HG03432 (cell line): ENCODE data around the gene SLC6A3.

ENCODE experiments used
- ATAC-seq: cut with Tn5 transposase; IDR thresholded peaks from one replicate; pipeline ENCODE4 v1.9.1; 2021; ENCODE audit warnings: mild to moderate bottlenecking, moderate library complexity; ENCODE audit not compliant: unreplicated experiment

The SLC6A3 gene

DNA sequence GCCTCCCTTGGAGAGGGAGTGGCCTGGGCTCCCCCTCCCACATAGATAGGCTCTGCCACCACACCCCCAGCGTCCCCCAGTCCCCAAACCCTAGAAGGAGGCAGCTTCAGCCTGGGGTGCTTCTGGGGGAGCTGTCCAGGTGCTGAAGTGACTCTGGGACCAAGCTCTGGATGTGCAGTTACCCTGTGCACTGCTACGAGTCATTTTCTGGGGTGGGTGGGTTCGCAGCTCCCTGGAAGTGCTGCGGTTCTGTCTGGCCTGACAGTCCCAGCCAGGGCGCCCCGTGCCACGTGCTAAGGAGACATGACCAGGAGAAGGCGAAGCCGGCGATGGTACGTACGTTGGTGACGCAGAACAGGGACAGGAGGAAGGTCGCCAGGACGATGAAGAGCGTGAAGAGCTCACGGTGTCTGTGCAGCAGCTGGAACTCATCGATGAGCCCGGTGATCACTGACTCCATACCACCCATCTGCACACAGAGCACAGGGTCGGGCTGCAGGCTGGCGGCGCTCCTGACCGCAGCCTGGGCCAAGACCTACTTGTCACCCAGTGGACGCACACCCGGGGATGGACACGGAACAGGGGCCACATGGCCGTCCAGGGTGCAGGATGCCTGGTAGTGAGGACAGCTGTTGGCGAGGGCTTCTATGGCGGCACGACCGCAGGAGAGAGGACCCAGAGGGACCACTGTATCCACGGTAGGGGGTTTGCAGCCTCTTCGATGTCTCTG, 35.7 kb downstream of the SLC6A3 start:
- ATAC-seq: no peak

DNA sequence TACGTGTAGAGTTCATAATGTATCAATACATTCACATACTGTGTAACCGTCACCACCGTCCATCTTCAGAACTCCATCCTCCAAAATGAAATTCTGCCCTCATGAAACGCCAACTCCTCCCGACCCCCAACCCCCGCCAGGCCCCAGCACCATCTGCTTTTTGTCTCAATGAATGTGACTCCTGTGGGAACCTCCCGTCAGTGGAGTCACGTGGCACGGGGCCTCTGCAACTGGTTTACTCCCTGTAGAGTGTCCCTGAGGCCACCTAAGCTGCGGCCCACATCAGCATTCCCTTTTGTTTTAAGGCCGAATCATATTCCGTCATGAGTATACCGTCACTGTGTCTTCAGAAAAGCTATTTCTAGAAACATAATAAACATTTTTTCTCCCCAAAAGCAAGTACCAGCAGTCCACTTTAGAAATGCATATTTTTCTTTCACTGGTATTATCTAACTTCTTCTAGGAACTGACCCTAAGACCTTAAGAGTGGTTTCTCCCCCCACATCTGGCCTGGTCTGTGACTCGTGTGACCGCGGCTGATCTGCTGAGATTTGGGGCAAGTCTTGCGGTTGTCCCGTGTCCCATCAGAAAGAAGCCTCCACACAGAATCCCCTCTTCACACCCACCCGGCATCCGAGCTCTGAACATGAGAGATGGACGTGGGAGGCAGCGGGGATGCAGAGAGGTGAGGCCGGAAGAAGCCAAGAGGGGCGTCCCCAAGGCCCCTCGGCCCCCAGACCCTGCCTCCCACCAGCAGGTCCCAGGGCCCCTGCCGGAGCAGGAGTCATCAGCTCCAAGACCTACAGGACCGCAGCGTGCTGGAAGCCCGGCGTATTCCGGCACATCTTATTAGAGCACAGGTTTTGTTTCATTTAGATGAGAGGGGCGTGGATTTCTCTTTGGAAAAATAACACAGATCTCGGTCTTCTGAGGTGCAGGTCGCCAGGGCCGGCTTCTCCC, 38.3 kb downstream of the SLC6A3 start:
- no peak for ATAC-seq

DNA sequence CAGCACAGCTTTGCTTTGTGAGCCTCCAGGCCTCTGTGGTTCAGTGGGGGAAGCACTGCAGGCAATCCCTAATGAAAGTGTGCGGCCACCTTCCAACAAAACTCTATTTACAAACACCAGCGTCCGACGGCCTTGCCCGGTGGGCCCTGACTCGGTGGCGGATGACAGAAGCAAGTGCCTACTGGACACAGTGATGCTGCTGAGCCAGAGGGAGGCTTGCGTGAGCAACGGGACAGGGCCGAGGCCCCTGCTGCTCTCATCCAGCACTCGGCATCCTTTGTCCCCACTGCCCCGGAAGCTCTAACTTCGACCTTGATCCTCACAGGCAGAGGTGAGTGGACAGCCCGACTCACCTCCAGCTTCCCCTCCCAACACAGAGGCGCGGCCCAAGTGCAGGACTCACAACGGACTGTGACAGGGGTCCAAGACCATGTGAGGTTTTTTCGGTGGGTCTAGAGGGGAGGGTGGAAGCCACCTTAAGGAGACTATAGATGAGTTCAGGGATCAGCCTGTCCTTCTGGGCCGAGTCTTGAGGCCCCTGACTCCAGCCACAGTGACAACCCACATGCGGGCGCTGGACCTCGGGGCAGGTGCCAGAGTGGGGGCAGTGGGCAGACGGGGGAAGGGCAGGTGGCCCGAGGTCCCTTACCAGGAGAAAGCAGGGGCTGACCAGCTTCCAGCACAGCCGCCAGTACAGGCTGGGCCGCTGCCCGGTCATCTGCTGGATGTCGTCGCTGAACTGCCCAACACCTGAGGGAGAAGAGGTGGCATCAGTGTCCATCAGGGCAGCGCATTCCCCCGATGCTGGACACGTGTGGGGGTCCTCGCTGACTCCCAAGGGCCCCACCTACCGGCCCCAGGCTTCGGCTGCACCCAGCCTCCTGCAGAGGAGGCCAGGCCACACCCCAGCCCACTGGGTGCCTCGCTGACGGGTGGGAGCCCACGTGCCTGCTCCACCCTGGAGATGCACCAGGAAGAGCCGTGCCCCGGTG, 39.4 kb downstream of the SLC6A3 start:
- no peak for ATAC-seq

DNA sequence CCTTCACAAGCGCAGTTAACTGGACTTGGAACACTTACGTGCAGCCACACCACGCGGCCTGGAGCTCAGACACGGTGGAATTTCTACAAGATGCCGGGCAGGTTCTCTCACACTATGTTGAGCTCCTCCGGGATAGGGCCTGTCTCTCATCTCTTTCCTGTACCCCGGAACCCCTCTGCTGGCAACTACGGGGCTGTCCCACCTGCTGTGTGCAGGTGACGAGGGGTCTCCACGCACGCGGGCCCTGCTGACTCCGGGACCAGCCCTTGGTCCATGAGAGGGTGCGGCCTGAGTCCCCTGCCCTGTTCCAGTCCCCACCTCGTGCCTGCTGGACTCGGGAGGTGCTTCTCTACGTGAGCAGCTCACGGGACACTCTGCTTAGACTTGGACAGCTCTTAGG, 40.1 kb downstream of the SLC6A3 start:
- ATAC-seq: no peak

DNA sequence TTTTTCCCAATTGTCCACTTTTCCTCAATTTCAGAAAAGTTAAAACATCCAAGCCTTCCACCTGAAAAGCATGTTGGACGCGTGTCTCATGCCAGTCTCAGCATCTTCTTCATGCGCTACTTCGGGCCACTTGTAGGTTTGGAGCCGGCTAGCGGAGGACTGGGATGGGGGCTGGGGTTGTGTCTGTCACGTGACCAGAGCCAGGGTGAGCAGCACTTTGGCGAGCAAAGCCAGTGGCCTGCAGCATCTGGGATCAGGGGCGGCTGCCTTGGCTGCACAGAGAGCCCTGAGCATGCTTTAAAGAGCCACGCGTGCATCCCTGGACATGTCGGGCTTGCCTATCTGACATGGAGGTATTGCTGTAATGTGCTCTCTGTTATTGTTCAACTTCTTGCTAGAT, 41.2 kb downstream of the SLC6A3 start:
- ATAC-seq: no peak

DNA sequence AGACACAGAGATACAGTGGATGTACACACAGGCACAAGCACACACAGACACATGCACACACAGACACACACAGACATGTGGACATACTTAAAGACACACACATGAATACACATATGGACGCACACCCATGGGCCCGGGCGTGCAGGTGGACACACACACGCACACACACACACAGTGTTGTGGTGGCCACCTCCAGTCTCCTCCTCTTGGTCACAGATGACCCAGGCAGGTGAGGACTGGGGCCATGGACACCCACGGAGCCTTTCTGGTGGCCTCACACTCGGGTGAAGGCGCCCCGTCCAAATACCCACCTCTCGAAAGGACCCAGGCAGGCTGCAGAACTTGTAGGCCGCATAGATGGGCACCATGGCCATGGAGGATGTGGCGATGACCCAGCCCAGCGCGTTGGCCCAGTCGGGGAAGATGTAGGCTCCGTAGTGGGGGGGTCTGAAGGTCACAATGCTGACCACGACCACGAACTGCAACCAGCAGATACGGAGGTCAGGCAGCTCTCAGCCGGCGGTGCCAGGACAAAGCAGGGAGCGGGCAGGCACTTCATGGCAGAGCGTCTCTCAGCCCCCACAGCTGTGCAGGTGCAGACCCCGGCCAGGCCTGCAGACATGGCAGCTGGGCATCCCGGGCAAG, 42.5 kb downstream of the SLC6A3 start:
- no peak for ATAC-seq

DNA sequence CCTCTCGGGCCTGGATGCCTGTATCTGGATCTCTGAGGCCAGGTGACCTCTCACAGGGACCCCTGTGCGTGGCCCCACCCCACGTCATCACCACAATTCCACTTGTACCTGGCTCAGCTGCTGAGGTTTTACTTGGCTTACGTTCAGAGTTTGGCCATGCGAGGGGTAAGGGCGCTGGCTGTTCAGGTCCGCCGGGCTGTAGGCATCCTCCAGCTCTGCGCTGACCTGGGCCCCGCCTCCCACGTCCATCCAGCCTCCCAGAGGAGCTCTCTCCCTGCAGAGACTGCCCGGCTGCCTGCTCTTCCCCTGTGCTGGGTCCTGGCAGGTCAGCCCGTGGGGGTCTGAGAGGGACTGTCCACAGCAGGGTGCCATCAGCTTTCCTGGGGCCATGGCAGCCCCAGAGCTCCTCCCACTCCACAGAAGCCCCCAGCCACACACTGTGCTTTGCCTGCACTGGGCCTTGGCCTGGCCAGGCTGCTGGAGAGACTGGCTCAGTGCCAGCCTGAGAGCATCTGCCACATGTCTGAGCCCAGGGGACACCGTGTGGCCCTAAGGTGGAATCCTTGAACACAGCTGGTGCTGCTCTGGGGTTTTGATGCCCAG, 43.6 kb downstream of the SLC6A3 start:
- ATAC-seq: no peak

DNA sequence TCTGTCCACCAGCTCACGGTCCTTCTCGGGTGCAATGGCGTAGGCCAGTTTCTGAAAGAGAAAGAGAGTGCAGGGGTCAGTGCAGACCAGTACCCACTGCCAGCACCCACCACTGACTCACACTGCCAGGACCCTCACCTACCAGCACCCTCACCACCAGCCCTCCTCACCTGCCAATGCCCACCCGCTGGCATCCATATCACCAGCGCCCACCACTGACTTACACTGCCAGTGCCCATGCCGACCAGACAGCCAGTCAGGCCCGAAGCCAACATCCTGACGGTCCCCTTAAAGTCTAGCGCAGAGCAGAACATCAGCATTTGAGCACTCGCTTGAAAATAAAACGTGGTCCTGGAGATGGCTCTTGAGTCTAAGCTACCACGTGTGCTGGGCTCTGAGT, 44.3 kb downstream of the SLC6A3 start:
- no peak for ATAC-seq

DNA sequence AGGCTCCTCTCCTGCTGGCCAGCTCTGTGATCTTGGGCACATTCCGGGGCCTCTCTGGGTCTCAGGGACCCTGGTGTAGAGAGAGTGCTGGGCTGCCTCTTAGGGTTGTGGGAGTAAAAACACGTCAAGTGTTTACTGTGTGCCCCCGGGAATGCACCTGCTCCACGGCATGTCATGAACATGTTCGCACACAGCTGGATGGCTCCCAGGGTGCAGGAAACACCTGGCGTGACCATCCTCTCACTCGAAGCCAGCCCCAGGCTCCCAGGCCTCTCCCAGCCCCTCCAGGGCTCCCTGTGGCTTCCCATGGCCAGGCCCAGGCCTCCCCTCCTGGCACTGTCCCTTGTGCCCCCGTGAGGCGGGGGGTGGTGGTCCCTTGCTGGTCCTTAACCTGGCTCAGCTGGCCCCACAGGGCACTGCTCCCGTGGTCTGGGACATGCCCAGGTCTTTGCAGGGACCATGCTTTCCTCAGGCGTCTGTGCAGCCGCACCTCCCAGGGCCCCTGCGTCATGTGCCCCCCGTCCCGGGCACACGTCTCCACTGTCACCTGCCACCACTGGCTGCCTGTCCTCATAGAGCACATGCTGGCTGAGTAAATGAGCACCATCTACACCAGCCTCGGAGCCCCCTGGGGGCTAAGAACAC, 44.9 kb downstream of the SLC6A3 start:
- ATAC-seq: no peak

DNA sequence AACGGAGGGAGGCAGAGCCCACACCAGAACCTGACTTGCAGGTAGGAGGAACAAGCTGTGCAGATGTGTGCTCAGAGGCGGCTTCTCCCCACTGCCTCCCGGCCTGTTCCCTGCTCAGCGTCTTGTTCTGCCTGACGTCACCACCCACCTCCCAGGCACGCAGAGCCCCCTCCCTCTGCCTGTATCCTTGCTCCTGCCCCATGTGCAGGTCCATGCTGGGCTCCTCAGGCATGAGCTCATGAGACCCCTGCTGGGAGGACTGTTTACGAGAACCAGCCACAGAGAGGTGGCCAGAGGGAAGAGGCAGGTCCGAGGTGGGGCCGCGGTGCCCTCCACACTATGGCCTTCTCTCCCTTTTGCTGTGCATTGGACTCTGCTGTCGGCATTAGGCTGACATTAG, 45.5 kb downstream of the SLC6A3 start:
- ATAC-seq: no peak

DNA sequence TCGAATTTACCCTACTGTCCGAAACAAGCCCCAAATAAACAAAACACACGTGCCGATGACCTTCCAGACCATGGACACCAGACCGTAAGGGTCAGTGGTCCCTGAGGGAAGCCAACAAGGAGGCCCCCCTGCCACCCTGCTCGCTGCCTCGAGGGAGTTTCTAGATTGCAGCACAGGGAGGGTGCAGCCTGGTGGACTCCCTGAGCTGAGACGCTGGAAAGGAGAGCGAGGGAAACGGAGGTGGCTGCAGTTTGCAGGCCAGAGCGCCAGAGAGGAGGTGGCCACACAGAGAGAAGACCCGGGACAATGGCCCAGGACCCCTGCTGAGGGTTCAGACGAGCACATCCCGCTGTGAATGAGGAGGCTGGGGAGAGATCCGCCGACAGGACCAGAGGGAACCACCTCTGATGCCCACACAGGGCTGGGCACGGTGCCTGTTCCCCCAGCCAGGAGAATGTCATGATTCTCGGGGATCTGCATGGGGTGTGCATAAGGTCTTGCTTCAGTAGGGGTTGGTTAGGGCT, 48.9 kb downstream of the SLC6A3 start:
- no peak for ATAC-seq

DNA sequence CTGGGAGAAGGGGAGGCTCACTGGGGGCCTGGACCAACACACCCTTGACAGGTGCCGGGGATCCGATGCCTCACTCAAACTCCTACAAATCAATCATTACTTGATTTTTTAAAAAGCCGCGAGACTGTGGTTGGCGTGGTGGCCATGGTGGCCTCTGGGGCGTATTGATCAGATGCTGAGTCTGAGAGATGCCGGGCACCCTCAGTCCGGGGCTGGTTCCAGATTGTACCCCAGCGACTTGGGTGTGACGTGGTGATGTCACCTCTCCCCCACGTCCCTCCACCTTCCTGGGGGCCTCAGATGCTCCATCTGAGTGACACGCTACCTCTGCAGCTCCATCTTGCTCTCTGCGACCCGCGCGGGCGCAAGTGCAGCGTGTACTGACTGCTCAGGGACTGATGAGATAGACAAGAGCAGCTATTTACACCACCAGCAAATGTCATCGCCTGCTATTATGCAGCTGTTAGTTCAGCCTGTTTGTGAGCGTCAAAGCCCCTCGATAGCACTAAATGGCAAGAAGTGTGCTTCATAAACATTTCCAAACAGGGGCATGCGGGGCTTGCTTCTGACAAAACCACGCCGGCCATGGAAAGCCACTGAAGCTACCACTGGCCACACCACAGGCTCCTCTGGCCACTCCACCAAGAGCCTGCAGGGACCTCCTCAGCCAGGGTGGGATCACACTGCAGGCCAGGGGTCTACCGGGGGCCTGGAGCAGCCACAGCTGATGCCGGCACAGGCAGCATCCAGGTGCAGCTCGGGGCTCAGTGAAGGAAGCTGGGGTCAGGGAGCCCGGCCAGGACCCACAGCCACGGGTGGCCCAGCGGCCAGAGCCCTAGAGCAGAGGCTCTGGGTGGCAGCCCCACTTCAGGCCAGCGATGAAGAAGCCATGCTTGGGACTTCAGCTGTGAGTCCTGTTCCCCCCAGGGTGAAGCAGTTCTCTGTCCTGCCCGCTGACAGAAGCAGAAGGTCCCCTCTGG, 50.1 kb downstream of the SLC6A3 start:
- no peak for ATAC-seq

DNA sequence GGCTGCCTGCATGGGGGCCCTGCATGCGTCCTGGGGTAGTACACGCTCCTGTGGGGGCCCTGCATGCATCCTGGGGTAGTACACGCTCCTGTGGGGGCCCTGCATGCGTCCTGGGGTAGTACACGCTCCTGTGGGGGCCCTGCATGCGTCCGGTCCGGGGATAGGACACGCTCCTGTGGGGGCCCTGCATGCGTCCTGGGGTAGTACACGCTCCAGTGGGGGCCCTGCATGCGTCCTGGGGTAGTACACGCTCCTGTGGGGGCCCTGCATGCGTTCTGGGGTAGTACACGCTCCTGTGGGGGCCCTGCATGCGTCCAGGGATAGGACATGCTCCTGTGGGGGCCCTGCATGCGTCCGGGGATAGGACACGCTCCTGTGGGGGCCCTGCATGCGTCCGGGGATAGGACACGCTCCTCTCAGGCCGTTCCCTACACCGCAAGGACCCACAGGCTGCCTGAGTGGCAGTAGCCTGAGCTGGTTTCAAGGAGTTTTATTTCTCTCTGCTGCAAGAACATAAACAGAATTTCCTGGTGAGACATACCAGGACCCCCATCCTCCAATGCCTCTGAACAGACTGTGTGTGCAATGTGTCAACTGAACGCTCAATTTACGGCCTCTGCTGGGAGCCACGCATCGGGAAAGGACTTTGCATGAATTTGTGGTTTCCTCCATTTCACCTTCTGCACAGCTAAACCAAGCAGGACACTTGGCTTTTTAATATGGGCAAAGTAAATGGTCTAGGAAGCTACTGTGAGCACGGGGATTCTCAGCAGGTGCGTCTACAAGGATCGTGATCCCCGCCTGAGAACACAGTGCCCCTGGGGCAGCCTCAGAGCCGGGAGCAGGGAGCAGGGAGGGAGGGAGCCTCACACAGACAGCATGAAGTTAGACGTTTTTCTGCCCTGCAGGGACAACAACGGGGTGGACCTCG, 51.4 kb downstream of the SLC6A3 start:
- no peak for ATAC-seq

DNA sequence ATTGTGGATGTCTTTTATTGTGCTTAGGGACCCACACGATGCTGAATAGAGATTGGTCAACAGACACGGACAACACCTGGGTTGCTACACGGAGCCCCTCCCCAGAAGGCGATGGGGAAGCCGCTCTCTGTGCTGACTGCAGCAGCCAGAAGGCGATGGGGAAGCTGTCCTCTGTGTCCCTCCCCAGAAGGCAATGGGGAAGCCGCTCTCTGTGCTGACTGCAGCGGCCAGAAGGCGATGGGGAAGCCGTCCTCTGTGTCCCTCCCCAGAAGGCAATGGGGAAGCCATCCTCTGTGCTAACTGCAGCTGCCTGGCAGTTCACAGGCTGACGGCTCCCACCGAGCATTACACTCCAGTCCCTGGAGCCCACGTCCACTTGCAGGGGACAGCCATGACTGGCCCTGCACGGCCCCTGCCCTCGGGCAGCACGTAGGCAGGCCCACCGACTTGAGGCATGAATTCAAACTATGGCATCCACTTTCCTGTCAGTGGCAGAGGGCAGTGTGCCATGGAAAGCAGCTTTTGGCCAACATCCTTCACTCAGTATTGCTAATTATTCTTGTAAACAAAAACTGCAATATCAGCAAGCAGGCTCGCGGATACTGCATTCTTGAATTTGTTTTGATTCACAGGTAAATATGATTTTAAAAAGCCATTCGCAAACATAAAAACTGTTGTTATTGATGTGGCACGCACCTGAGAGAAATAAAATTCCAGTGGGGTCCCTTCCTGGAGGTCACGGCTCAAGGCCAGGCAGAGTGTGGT, 52.3 kb downstream of the SLC6A3 start:
- no peak for ATAC-seq

DNA sequence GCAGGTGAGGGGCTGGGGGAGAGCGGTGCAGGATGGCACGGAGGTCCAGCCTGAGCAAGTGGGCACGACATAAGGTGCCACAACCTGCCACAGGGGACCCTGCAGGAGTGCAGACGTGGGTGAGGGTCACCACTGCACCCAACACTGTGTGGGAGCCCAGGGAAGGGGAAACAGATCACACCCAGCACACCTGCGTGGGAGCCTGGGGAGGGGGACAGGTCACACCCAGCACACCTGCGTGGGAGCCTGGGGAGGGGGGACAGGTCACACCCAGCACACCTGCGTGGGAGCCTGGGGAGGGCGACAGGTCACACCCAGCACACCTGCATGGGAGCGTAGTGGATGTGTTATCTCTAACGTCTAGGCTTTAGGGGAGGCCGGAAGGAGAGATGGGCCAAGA, 53.0 kb downstream of the SLC6A3 start:
- no peak for ATAC-seq

DNA sequence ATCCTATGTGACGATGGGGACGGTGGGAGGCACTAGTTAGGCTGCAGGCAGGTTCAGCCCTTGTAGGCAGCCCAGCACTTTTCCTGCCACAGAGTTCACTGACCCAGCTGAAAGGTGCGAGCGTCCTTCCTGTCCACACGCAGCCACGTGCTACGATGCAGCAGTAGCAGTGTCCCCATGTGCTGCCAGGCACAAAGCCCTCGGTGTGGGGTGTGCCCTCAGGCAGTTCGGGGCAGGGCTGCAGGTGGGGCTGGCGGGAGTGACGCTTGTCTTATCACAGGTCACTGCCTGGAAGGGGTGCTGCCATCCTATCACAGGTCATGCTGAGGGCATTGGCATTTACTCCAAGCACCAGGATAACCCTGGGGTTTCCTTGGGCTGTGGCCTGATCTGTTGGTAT, 53.5 kb downstream of the SLC6A3 start:
- no peak for ATAC-seq
